ENCODE results near the gene PSMD13.
"Not testable (repeated sequence)": the region's sequence is repeated elsewhere in the genome, so short reads cannot be mapped to it uniquely, and the experiment has no call there.

PSMD13 gene

DNA sequence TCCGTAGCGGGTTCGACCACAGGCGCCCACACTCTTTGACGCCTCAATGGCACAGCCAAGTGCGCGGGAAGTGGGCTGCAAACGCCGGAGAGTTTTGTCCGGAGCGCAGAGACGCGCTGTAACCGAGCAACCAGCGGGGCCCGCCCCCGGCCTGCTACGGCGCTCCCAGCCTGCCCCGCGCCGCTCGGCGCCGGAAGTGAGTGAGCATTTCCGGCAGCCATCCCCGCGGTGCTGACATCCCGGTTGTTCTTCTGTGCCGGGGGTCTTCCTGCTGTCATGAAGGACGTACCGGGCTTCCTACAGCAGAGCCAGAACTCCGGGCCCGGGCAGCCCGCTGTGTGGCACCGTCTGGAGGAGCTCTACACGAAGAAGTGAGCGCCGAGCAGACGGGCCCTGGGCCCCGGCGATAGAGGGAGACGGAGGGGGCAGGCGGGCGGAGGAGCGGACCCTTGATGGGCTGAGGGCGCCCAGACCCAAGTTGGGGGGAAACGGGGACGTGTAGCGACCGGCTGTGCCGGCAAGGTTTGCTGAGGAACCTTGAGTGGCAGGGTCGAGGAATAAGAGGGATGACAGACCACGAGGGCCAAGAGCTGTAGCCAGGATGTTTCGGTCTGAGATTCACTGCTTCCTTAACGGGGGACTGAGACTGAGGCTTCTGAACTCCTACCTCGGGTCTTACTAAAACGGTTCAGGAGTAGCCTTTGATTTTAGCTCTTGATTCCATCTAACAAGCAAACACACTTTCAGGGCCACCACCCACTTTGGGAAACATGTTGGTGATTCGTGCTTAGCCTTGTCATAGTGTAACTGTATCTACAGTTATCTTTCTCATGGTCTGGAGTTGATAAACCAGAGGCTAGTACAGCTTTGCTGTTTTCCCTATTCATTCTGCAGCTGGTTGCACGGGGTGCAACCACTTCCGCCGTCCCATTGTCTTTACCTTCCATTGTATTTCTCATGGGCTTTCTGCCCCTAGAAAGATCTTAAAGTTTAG, at the start of gene PSMD13:
Gene PSMD13 (plus strand): TSS at position 203 of the 994 bp plus-strand sequence. CDS start 74 bp downstream, at position 277.
- DNase-seq, result peak; percentile 83
- TF ChIP-seq, protein P1, sequence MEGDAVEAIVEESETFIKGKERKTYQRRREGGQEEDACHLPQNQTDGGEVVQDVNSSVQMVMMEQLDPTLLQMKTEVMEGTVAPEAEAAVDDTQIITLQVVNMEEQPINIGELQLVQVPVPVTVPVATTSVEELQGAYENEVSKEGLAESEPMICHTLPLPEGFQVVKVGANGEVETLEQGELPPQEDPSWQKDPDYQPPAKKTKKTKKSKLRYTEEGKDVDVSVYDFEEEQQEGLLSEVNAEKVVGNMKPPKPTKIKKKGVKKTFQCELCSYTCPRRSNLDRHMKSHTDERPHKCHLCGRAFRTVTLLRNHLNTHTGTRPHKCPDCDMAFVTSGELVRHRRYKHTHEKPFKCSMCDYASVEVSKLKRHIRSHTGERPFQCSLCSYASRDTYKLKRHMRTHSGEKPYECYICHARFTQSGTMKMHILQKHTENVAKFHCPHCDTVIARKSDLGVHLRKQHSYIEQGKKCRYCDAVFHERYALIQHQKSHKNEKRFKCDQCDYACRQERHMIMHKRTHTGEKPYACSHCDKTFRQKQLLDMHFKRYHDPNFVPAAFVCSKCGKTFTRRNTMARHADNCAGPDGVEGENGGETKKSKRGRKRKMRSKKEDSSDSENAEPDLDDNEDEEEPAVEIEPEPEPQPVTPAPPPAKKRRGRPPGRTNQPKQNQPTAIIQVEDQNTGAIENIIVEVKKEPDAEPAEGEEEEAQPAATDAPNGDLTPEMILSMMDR (IDR thresholded peaks at IDR 0.05; ENCODE audit: low read depth, low read length, missing control alignments), result no peak
- Histone ChIP-seq H3K36me3 (replicated peaks) (peaks cover 7% of the 10 kb centered on the region), H3K27me3 (replicated peaks) (no peaks in the 10 kb centered on the region), H3K27ac (peak within 1 kb of the TSS; percentile 82), H3K4me3 (ENCODE audit: low read depth, low read length) (peak within 1 kb of the TSS; percentile 93)
- in situ Hi-C loops (cut with HindIII; ENCODE audit: low pct_ligation_motif_present, low sequenced_read_pairs), result no loop called here

DNA sequence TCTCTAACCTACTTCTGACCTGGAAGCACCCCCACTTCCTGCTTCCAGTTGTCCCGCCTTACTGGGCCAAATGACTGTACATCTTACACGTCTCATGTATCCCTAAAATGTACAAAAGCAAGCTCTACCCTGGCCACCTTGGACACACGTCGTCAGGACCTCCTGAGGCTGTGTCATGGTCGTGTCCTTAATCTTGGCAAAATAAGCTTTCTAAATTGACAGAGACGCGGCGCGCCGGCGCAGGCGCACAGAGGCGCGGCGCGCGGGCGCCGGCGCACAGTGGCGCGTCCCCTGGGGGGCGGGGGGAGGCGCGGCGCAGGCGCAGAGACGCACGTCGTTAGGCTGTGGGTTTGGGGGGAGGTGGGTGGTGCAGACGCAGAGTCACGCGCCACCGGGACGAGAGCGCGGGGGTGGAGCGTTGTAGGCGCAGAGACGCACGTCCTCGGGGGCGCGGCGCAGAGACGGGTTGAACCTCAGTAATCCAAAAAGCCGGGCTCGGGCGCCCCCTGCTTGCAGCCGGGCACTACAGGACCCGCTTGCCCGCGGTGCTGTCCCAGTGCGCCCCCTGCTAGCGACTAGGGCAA, 47.5 kb upstream of the PSMD13 start:
- H3K27me3 ChIP-seq (replicated peaks); H3K36me3 ChIP-seq (replicated peaks); H3K27ac ChIP-seq; H3K4me3 ChIP-seq (ENCODE audit: low read depth, low read length); DNase-seq; in situ Hi-C loops (cut with HindIII; ENCODE audit: low pct_ligation_motif_present, low sequenced_read_pairs): not testable (repeated sequence)
- TF ChIP-seq, protein P1 (IDR thresholded peaks at IDR 0.05; ENCODE audit: low read depth, low read length, missing control alignments), result peak; percentile 1

DNA sequence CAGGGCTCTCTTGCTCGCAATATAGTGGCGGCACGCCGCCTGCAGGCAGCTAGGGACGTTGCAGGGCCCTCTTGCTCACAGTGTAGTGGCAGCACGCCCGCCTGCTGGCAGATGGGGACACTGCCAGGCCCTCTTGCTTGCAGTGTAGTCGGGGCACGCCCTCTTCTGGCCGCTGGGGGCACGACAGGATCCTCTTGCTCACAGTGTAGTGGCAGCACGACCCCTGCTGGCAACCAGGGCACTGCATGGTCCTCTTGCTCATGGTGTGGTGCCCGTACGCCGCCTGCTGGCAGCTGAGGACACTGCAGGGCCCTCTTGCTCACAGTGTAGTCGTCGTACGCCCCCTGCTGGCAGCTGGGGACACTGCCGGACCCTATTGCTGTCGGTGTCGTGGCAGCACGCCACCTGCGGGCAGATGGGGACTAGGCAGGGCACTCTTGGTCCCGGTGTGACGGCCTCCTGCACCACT, 46.9 kb upstream of the PSMD13 start:
- DNase-seq; H3K36me3 ChIP-seq (replicated peaks); H3K27me3 ChIP-seq (replicated peaks); H3K27ac ChIP-seq; in situ Hi-C loops (cut with HindIII; ENCODE audit: low pct_ligation_motif_present, low sequenced_read_pairs); H3K4me3 ChIP-seq (ENCODE audit: low read depth, low read length): not testable (repeated sequence)

DNA sequence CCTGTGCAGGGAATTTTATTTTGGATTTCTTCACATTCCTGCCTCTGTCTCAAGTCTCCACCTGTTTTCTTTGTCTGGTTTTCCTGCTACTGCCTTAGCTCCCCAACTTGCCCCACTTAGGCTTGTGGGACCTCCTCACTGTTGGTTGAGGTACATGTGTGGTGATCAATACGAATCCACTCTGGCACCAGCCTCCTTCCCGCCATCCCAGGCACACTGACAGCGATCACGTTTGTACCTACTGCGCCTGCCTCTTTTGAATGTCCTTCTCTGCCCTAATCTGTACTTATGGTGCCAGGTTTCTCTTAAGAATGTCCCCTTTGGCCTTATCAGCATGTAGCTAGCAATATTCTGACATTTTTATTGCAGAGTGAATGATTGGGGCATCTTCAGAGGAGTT, 46.2 kb upstream of the PSMD13 start:
- in situ Hi-C loops (cut with HindIII; ENCODE audit: low pct_ligation_motif_present, low sequenced_read_pairs); H3K4me3 ChIP-seq (ENCODE audit: low read depth, low read length); H3K27me3 ChIP-seq (replicated peaks); DNase-seq; H3K36me3 ChIP-seq (replicated peaks); H3K27ac ChIP-seq: not testable (repeated sequence)

DNA sequence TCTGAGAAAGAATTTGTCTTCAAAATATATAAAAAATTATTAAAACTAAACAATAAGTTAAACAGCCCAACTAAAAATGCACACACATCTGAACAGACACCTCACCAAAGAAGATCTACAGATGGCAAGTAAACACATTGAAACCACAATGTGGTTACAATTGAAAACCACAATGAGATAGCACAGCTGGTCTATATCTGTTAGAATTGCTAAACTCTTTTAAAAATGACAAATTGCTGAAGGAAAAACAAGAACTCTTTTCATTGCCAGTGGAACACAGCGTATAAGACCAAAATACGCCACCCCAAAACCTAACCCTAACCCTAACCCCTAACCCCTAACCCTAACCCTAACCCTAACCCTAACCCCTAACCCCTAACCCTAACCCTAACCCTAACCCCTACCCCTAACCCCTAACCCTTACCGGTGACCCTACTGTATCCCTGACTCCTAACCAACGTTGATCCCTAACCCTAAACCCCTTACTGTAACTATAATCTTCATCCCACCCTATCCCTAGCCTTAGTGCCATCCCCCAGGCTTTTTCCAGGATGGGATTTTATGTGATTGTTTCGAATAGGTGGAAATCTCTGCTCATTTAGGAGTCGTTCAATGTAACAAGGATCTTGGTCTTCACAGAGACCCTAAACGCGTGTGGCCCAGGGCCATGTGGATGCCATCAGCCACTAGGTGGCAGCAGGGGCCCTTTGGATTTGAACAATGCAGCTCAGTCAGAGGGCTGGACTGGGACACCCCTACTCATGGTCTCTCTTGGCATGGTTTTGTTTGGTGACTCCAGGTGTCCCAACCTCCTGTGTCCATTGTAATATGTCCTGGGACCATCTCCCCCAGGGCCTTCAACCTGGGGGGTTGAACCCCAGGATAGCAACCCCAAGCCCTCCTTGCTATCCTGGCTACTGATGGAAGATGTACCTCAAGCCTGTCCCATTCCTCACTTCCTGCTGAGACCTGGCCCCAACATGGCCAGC, 45.0 kb upstream of the PSMD13 start:
- H3K27me3 ChIP-seq (replicated peaks); H3K36me3 ChIP-seq (replicated peaks); H3K27ac ChIP-seq; in situ Hi-C loops (cut with HindIII; ENCODE audit: low pct_ligation_motif_present, low sequenced_read_pairs); DNase-seq; H3K4me3 ChIP-seq (ENCODE audit: low read depth, low read length): not testable (repeated sequence)
- TF ChIP-seq, protein P1 (IDR thresholded peaks at IDR 0.05; ENCODE audit: low read depth, low read length, missing control alignments), result peak; percentile 46

DNA sequence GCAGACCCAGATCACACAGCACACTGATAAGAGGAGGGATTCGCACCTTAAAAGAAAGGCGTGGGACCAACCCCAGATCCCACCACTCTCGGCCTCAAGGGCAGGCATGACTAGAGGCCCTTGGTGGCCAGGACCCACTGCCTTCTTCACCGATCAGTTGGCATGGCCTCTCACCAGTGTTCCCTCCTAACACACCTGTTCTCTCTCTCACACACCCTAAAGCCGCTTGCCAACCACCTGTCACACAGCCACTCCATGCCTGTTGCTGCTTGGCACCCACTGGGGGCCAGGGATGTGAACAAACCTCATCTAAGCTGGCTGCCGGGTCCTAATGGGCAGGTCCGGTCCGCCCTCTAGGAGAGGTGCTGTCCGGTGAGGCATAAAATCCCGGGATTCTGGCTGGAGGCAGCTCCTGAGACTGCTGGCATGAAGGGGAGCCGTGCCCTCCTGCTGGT, 44.1 kb upstream of the PSMD13 start, which contains the start of gene SCGB1C1:
Gene SCGB1C1 (plus strand): TSS at position 405 of the 455 bp plus-strand sequence. CDS start 22 bp downstream, at position 427.
- H3K27me3 ChIP-seq (replicated peaks); in situ Hi-C loops (cut with HindIII; ENCODE audit: low pct_ligation_motif_present, low sequenced_read_pairs); H3K27ac ChIP-seq; H3K36me3 ChIP-seq (replicated peaks); H3K4me3 ChIP-seq (ENCODE audit: low read depth, low read length); DNase-seq: not testable (repeated sequence)

DNA sequence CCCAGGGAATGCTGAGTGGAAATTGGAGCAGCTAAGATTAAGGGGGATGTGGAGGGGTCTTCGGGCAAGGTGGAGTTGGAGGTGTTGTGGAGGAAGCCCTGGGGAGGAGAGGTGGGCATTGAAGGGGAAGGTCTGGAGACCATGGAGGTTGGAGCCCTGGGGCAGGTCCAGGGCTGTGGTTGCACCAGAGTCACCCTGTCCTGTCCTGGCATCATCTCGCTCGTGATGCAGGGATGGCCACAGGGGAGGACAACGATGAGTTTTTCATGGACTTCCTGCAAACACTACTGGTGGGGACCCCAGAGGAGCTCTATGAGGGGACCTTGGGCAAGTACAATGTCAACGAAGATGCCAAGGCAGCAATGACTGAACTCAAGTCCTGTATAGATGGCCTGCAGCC, 43.3 kb upstream of the PSMD13 start:
- in situ Hi-C loops (cut with HindIII; ENCODE audit: low pct_ligation_motif_present, low sequenced_read_pairs); H3K4me3 ChIP-seq (ENCODE audit: low read depth, low read length); H3K27me3 ChIP-seq (replicated peaks); H3K27ac ChIP-seq; H3K36me3 ChIP-seq (replicated peaks); DNase-seq: not testable (repeated sequence)

Measured in brain microvascular endothelial cell (primary cell).